Retina (tissue), 1 donor: ENCODE data around the gene GAN.

Source experiments
- DNase-seq: peaks from one replicate; pipeline ENCODE4 v3.0.0-alpha.2; 2016

Gene GAN

DNA sequence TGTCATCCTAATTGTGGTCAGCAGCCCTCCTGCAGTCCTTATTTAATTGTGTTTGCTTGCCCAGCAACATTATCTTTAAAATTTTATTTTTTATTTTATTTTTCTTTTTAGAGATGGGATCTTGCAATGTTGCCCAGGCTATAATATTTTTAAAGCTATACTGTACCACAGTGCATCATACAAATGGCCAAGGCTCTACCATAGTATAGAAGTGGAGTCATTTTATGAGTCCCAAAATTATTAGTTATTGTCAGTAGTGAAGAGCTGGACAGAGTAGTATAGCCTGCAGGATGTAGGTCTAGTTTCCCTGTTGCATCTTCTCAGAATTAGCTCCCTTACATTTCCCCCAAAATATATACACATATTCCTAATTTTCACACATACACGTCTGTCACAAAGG is 44.1 kb downstream of the GAN start:
- no peak for DNase-seq

DNA sequence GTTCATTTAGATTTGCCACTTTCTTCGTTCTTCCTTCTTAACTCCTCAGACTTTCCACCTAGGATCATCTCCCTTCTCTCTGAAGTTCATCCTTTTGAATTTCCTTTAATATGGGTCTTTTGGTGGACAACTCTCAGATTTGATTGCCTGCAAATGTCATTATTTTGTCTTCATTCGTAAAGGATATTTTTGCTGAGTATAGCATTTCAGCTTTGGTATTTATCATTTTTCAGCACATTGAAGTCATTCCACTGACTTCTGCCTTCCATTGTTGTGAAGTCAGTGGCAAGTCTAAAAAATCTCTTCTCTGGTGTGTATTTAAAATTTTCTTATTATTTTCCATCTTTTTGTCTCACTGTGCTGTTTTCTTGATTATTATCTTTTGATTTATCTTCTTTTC is 45.4 kb downstream of the GAN start:
- DNase-seq, result no peak

- DNase-seq, result no peak
Observed at GRCh38 chr16:81365731-81366130, 51.0 kb downstream of the GAN start.

DNA sequence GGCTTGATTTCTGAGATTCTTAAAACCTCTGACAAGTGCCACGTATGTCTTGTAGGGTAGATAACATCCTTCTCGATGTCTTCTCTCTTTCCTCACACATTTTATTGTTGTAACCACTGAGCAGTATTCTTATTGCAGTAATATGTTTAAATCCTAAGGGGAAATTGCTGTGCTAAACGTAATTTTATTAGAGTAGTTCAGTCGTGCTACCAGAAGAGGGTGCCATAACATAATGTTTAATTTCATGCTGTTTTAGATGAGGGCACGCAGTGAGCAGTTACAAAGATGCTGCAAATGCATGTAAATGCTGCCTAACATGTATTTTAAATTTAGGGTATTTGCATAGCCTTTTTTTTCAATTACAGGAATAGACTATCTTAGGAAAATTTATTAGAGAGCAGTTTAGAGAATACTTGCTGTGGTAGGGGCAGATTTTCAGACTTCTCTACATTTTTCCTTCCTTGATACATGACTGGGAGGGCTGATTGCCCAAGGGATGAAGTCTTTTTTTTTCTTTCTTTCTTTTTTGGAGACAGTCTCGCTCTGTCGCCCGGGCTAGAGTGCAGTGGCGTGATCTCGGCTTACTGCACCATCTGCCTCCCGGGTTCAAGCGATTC is 51.7 kb downstream of the GAN start:
- DNase-seq, result peak; percentile 55

DNA sequence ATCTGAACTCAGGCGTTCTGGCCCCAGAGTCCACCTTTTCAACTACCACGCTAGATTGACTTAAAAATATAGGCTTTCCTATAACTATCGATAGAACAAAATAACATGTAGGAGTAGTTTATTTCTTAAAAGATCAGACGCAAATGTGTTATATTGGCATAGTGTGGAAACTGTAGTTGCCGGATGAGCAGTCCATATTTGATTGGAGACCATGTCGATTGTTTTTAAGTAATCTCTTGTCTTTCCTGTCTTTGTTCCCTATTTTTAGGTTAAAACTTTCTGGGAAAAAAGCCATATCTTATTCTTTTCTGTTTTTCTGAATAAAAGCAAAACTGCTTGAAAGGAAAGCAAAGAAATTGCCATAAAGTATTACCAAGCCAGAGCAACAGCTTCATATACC is 53.1 kb downstream of the GAN start:
- no peak for DNase-seq

DNA sequence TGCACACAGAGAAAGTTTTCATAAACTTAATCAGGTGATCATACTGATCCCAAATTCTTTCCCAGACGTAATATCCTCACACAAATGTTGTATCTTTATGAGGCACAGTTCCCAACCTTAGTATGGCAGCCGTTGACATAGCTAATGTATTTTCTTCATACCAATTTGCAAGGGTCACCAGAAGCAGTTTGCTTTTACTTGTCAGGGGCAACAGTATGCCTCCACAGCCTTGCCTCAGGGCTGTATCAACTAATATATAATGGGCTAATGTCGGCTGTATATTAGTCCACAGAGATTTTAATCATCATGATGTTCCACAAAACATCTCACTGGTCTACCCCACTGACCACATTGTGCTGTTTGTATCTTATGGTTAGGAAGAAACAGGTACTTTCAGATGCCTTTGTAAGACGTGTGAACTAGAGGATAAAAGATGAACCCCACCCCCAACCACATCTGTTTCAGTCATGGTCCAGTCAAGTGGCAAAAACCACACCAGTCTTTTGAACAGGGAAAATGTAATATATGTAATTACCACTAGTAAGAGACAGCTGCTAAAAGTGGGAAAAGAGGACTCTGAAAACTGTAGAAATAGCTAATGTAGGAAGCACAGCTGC is 55.2 kb downstream of the GAN start:
- DNase-seq, result no peak

- no peak for DNase-seq
Observed at GRCh38 chr16:81371106-81371505, 56.3 kb downstream of the GAN start.

DNA sequence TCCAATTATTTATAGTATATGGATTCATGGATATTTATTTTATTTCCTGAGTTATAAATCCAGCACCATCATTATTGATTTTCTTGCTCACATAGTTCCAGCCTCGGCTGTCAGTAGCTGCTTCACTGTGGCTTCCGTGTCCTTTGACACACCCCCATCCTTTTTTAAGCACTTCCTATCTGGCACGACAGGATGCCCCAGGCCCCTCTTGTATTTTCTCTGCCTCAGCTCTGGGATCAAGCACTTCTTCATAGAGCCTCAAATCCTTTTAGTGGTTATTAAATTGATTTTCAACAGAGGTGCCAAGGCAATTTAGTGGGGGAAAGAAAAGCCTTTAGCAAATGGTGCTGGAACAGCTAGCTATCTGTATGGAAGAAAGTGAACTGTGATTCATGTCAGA is 59.8 kb downstream of the GAN start:
- no peak for DNase-seq

GRCh38 chr16:81376880-81377279 is 62.1 kb downstream of the GAN start:
- DNase-seq, result no peak

DNA sequence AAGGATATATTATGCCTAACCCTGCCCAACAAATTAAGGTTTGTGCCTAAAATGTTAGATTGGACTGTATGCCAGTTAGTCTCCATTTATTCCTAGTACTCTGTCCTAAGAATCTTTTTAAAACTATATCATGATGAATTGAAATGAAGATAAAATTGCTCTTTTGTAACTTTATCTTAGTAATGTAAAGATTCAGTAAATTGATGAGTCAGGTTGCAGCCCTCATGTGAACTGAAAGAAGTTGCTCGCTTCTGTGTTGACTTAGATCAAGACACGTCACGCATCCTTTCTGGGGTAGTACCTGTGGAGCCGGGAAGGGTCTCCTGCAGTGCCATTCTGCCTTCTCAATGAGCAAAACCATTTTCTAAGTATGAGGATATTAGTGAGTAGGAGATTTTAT is 63.3 kb downstream of the GAN start:
- no peak for DNase-seq

DNA sequence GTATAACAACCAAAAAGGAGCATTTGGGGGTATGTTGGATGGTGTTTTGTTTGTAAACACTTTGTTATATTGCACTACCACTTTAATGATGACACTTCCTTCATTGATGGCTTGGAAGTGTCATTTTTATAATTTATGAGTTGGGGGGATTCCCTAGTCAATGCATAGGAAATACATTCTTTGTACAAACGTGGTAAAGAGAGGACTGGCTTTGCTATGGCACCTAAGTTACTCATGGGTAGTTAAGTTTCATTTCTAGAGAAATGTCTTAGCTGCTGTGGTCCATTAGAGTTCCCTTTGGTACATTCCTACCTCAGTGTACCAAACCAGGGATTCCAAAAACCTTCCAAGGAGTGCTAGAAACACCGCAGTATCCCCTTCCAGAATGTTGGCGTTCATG is 66.2 kb downstream of the GAN start:
- no peak for DNase-seq

GRCh38 chr16:81384006-81384405 is 69.2 kb downstream of the GAN start:
- no peak for DNase-seq

DNA sequence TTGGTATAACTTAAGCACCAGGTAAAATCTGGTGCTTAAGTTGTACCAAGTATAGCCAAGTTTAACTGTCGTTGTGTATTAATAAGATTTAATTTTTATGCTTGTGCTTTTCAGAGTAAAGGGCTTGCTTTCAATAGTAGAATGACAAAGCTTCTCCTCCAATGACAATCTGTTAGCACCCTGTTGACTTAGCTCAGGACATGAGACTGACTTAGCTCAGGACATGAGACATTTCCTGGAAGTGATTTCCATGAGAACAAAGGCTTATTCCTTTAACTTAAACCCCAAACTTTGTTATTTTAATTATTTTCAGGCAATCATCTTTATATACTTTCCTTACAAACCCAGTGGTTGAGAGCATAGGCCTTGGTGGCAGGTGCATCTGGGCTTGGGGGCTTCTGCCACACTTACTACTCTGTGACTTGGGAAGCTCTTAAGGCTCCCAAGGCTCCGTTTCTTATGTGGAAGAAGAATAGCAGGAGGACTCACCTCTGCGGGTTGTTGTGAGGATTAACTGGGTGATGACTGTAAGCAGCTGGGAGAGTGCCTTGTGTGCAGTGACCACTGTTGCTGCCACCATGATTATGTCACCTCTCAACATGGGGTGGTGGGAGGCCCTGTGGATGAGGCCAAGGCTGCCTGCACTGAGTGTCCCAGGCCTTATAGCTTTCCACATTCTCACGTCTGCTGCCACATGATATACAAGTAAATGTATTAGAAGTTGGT is 70.4 kb downstream of the GAN start:
- no peak for DNase-seq

GRCh38 chr16:81388357-81388756 is 73.6 kb downstream of the GAN start:
- no peak for DNase-seq

DNA sequence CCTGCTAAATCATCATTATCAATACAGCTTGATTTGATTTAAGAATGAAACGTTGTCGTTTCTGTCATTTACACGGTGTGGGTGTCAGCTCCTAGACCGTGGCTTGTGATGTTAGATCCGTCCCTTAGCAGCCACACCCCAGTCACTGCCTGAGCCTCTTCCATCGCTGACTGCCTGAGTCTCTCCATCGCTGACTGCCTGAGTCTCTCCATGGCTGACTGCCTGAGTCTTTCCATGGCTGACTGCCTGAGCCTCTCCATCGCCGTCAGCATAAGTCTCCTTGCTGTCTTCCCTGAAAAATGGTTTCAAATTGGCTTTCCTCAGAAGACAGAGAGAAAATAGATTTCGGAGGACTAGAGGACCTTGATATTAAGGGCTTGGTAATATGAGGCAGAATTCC is 76.1 kb downstream of the GAN start:
- no peak for DNase-seq

DNA sequence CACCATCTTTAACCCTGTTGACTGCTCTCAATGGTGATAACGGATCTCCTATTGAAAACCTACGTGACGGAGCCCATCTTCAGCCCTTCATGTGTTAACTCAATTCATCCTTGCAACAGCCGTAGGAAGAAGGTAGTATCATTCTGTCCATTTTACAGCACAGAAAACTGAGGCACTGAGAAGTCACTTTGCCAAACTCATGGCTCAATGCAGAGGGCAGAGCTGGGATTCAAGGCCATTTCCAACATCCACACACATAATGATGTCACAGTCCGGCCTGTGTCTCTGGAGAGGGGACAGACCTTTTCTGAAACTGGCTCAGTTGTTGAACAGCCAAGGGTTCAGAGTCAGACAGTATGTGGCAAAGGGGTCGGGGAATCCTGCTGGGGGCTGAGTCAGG is 77.2 kb downstream of the GAN start:
- DNase-seq, result no peak

GRCh38 chr16:81394416-81394815 is 79.7 kb downstream of the GAN start:
- DNase-seq, result no peak

- DNase-seq, result no peak
Observed at GRCh38 chr16:81394966-81395655, 80.3 kb downstream of the GAN start.

- DNase-seq, result no peak
Observed at GRCh38 chr16:81397058-81397878, 82.5 kb downstream of the GAN start.

GRCh38 chr16:81397879-81398520 is 83.2 kb downstream of the GAN start:
- DNase-seq, result no peak

GRCh38 chr16:81399909-81400308 is 85.1 kb downstream of the GAN start:
- no peak for DNase-seq
